ENCODE measurements around the gene DMRTC2.

- TF ChIP-seq TAF1 (IDR thresholded peaks at IDR 0.05; ENCODE audit: borderline replicate concordance, low read depth, low read length) (no peak), POLR2A (IDR thresholded peaks at IDR 0.05; ENCODE audit: low read depth, low read length) (no peak), POLR2AphosphoS5 (IDR thresholded peaks at IDR 0.05; ENCODE audit: low read depth, low read length) (no peak)
These were observed 49.1 kb downstream of the DMRTC2 start for GRCh38 chr19:41893899-41894298.
